Measurements from ENCODE around the gene ZNF362. TPM values are rescaled to one million over a fixed set of nuclear protein-coding genes. Genes with fewer than 3 reads are reported as not detected.

ZNF362 gene
- total RNA-seq, 2 experiments from 2014 or later, result 8.9 to 26.1 TPM

DNA sequence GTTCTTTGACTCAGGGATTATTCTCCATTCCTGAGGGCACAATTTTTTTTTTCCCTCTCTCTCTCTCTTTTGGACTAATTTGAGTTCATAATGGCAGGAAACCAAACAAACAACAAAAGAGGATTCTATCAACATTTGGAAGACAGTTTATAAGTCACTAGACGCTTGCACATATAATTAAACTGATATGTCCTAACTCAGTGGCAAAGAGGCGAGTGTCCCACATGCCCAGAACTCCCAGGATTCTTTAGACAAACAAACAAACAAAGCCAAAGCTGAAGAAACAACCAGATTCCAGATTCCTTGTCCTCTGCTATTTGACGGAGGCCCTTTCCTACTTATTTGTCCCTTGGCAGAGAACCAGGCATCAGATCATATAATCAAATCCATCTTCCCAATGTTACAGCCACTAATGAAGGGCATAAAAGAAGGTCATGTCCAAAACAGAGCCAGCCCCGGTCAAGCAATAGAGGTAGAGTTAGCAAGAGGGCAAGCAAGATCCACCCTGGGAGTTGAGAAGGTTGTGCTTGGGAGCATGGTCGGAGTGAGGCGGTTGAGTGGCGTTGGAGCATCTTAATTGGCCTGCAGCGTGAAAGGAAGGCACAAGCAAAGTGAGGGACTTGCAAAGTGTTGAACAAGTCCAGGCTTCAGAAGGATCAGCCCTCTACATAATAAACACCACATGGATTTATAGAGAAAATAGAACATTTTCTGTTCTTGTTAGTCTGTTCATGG is 30.3 kb downstream of the ZNF362 start:
- ChIA-PET CTCF (ENCODE audit: unreplicated experiment) (no interaction called here), POLR2A (no interaction called here)
- intact Hi-C loops (cut with micrococcal nuclease; ENCODE audit: unreplicated experiment), result no loop called here
- Histone ChIP-seq H3K4me1 (ENCODE audit: insufficient read depth, low read length, poor library complexity, severe bottlenecking) (no peaks in the 10 kb centered on the region), H3K4me2 (ENCODE audit: low read length) (no peak overlapping the region), H4K20me1 (ENCODE audit: insufficient read depth, low read length) (no peaks in the 10 kb centered on the region), H3K4me3 (ENCODE audit: low read depth, low read length, poor library complexity, severe bottlenecking) (no peak overlapping the region), H3K9me2 (ENCODE audit: insufficient read depth, low read length) (no peaks in the 10 kb centered on the region), H2AFZ (ENCODE audit: low read length) (no peak overlapping the region), H3K9me3 (ENCODE audit: low read length) (no peaks in the 10 kb centered on the region), H3K36me3 (ENCODE audit: insufficient read depth, low read length) (peaks cover 1% of the 10 kb centered on the region), H3K79me2 (ENCODE audit: insufficient read depth, low read depth, low read length) (no peaks in the 10 kb centered on the region), H3K27ac (ENCODE audit: low read depth, low read length, poor library complexity, severe bottlenecking) (no peak overlapping the region)
- no peak for TF ChIP-seq EZH2phosphoT487 (IDR thresholded peaks at IDR 0.05; ENCODE audit: borderline replicate concordance, low read depth, low read length)
- TF ChIP-seq, protein P1, sequence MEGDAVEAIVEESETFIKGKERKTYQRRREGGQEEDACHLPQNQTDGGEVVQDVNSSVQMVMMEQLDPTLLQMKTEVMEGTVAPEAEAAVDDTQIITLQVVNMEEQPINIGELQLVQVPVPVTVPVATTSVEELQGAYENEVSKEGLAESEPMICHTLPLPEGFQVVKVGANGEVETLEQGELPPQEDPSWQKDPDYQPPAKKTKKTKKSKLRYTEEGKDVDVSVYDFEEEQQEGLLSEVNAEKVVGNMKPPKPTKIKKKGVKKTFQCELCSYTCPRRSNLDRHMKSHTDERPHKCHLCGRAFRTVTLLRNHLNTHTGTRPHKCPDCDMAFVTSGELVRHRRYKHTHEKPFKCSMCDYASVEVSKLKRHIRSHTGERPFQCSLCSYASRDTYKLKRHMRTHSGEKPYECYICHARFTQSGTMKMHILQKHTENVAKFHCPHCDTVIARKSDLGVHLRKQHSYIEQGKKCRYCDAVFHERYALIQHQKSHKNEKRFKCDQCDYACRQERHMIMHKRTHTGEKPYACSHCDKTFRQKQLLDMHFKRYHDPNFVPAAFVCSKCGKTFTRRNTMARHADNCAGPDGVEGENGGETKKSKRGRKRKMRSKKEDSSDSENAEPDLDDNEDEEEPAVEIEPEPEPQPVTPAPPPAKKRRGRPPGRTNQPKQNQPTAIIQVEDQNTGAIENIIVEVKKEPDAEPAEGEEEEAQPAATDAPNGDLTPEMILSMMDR (conservative IDR thresholded peaks at IDR 0.05; ENCODE audit: low read length), result no peak
- DNase-seq (ENCODE audit: low spot score), result no peak
- BruUV-seq (replicated peaks), result no TSS peak

DNA sequence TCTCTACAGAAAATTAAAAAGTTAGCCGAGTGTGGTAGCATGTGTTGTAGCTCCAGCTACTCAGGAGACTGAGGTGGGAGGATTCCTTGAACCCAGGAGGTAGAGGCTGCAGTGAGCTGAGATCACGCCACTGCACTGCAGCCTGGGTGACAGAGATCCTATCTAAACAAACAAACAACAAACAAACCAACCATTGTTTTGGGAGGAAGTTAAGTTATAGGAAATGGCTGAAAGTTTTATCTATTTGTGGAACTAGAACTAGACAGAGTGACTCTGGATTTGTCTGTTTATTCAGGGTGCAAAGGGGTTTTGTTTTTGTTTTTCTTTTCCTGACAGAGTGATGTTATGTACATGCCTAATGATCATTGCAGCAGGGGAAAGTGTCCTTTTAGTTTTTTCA is 31.0 kb downstream of the ZNF362 start:
- Histone ChIP-seq H3K9me3 (ENCODE audit: low read length) (no peaks in the 10 kb centered on the region), H2AFZ (ENCODE audit: low read length) (no peak overlapping the region), H3K9me2 (ENCODE audit: insufficient read depth, low read length) (no peaks in the 10 kb centered on the region), H3K79me2 (ENCODE audit: insufficient read depth, low read depth, low read length) (no peaks in the 10 kb centered on the region), H3K4me3 (ENCODE audit: low read depth, low read length, poor library complexity, severe bottlenecking) (no peak overlapping the region), H4K20me1 (ENCODE audit: insufficient read depth, low read length) (no peaks in the 10 kb centered on the region), H3K4me2 (ENCODE audit: low read length) (no peak overlapping the region), H3K4me1 (ENCODE audit: insufficient read depth, low read length, poor library complexity, severe bottlenecking) (no peaks in the 10 kb centered on the region), H3K27ac (ENCODE audit: low read depth, low read length, poor library complexity, severe bottlenecking) (no peak overlapping the region), H3K36me3 (ENCODE audit: insufficient read depth, low read length) (no peaks in the 10 kb centered on the region; the same call in 1 of the 2 replicates)
- CTCF ChIA-PET (ENCODE audit: unreplicated experiment), result no interaction called here
- POLR2A ChIA-PET, result no interaction called here
- TF ChIP-seq, protein P1 (conservative IDR thresholded peaks at IDR 0.05; ENCODE audit: low read length), result no peak
- no peak for TF ChIP-seq EZH2phosphoT487 (IDR thresholded peaks at IDR 0.05; ENCODE audit: borderline replicate concordance, low read depth, low read length)
- DNase-seq (ENCODE audit: low spot score), result no peak
- no TSS peak for BruUV-seq (replicated peaks)
- intact Hi-C loops (cut with micrococcal nuclease; ENCODE audit: unreplicated experiment), result no loop called here
